Measurements from ENCODE around the gene AQR.

Gene AQR

GRCh38 chr15:34883633-34884032 is 85.9 kb downstream of the AQR start:
- in situ Hi-C loops (cut with MboI; ENCODE audit: low sequenced_read_pairs) = no loop called here

- in situ Hi-C loops (cut with MboI; ENCODE audit: low sequenced_read_pairs) = no loop called here
Observed at GRCh38 chr15:34883042-34883441, 86.5 kb downstream of the AQR start.

GRCh38 chr15:34879107-34879506 is 90.4 kb downstream of the AQR start:
- in situ Hi-C loops (cut with MboI; ENCODE audit: low sequenced_read_pairs) = no loop called here

- in situ Hi-C loops (cut with MboI; ENCODE audit: low sequenced_read_pairs) = no loop called here
Observed at GRCh38 chr15:34876640-34877039, 92.9 kb downstream of the AQR start.

- in situ Hi-C loops (cut with MboI; ENCODE audit: low sequenced_read_pairs) = no loop called here
Observed at GRCh38 chr15:34869110-34869509, 100.4 kb downstream of the AQR start.

- in situ Hi-C loops (cut with MboI; ENCODE audit: low sequenced_read_pairs) = no loop called here
Observed at GRCh38 chr15:34865531-34865930, 104.0 kb downstream of the AQR start.

- in situ Hi-C loops (cut with MboI; ENCODE audit: low sequenced_read_pairs) = no loop called here
Observed at GRCh38 chr15:34861214-34861613, 108.3 kb downstream of the AQR start.

GRCh38 chr15:34855893-34856292 is 113.6 kb downstream of the AQR start:
- in situ Hi-C loops (cut with MboI; ENCODE audit: low sequenced_read_pairs) = no loop called here

GRCh38 chr15:34855413-34855812 is 114.1 kb downstream of the AQR start:
- in situ Hi-C loops (cut with MboI; ENCODE audit: low sequenced_read_pairs) = no loop called here

- in situ Hi-C loops (cut with MboI; ENCODE audit: low sequenced_read_pairs) = no loop called here
Observed at GRCh38 chr15:34854232-34854631, 115.3 kb downstream of the AQR start.

GRCh38 chr15:34853001-34853758 is 116.4 kb downstream of the AQR start:
- in situ Hi-C loops (cut with MboI; ENCODE audit: low sequenced_read_pairs) = no loop called here

- in situ Hi-C loops (cut with MboI; ENCODE audit: low sequenced_read_pairs) = no loop called here
Observed at GRCh38 chr15:34851751-34852150, 117.8 kb downstream of the AQR start.

- in situ Hi-C loops (cut with MboI; ENCODE audit: low sequenced_read_pairs) = no loop called here
Observed at GRCh38 chr15:34851007-34851406, 118.5 kb downstream of the AQR start.

- in situ Hi-C loops (cut with MboI; ENCODE audit: low sequenced_read_pairs) = no loop called here
Observed at GRCh38 chr15:34850121-34850520, 119.4 kb downstream of the AQR start.

- in situ Hi-C loops (cut with MboI; ENCODE audit: low sequenced_read_pairs) = no loop called here
Observed at GRCh38 chr15:34849364-34849959, 120.1 kb downstream of the AQR start.

GRCh38 chr15:34847598-34847997 is 121.9 kb downstream of the AQR start:
- in situ Hi-C loops (cut with MboI; ENCODE audit: low sequenced_read_pairs) = no loop called here

GRCh38 chr15:34841262-34841725 is 128.2 kb downstream of the AQR start:
- in situ Hi-C loops (cut with MboI; ENCODE audit: low sequenced_read_pairs) = no loop called here

GRCh38 chr15:34838282-34838681 is 131.3 kb downstream of the AQR start:
- in situ Hi-C loops (cut with MboI; ENCODE audit: low sequenced_read_pairs) = no loop called here

GRCh38 chr15:34837246-34838016 is 132.1 kb downstream of the AQR start:
- in situ Hi-C loops (cut with MboI; ENCODE audit: low sequenced_read_pairs) = no loop called here

- in situ Hi-C loops (cut with MboI; ENCODE audit: low sequenced_read_pairs) = no loop called here
Observed at GRCh38 chr15:34828145-34828911, 141.2 kb downstream of the AQR start.

GRCh38 chr15:34821831-34822230 is 147.7 kb downstream of the AQR start:
- in situ Hi-C loops (cut with MboI; ENCODE audit: low sequenced_read_pairs) = no loop called here
